ENCODE data around the gene ELF1. TPM values are rescaled to one million over a fixed set of nuclear protein-coding genes. Genes with fewer than 3 reads are reported as not detected.

The ELF1 gene
- total RNA-seq, 1 experiment from 2014 or later: 18.7 TPM

DNA sequence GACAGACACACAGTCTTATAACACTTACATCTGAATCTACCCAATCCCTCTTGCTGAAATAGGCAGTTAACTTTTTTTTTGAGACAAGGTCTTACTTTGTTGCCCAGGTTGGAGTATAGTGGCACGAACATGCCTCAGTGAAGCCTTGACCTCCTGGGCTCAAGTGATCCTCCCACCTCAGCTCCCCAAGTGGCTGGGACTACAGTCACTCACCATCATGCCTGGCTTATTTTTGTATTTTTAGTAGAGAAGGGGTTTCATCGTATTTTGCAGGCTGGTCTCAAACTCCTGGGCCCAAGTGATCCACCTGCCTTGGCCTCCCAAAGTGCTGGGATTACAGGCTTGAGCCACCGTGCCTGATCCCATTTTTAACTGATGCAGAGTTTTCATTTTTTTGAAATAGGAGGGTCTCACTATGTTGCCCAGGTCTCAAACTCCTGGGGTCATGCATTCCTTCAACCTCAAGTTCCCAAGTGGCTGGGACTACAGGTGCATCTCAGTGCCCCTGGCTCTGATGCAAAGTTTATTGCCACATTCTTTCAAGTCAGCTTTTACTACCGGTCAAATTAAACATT lies 7.6 kb downstream of the ELF1 start (continued):
- TF ChIP-seq, protein P1, sequence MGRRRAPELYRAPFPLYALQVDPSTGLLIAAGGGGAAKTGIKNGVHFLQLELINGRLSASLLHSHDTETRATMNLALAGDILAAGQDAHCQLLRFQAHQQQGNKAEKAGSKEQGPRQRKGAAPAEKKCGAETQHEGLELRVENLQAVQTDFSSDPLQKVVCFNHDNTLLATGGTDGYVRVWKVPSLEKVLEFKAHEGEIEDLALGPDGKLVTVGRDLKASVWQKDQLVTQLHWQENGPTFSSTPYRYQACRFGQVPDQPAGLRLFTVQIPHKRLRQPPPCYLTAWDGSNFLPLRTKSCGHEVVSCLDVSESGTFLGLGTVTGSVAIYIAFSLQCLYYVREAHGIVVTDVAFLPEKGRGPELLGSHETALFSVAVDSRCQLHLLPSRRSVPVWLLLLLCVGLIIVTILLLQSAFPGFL (CRISPR knock-in tag; IDR thresholded peaks at IDR 0.05; ENCODE audit: borderline replicate concordance): no peak
- TF ChIP-seq, protein P2, sequence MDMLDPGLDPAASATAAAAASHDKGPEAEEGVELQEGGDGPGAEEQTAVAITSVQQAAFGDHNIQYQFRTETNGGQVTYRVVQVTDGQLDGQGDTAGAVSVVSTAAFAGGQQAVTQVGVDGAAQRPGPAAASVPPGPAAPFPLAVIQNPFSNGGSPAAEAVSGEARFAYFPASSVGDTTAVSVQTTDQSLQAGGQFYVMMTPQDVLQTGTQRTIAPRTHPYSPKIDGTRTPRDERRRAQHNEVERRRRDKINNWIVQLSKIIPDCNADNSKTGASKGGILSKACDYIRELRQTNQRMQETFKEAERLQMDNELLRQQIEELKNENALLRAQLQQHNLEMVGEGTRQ (CRISPR knock-in tag; IDR thresholded peaks at IDR 0.05): no peak
- TF ChIP-seq MYBL2 (CRISPR knock-in tag; IDR thresholded peaks at IDR 0.05): no peak
- TF ChIP-seq ZBTB21 (CRISPR knock-in tag; IDR thresholded peaks at IDR 0.05; ENCODE audit: borderline replicate concordance): no peak
- no peak for TF ChIP-seq USF1 (CRISPR knock-in tag; IDR thresholded peaks at IDR 0.05)
- TF ChIP-seq RELA (CRISPR knock-in tag; IDR thresholded peaks at IDR 0.05; ENCODE audit: borderline replicate concordance): no peak
- TF ChIP-seq NR1H2 (CRISPR knock-in tag; IDR thresholded peaks at IDR 0.05): no peak
- TF ChIP-seq ZNF138 (CRISPR knock-in tag; conservative IDR thresholded peaks at IDR 0.05): no peak
- TF ChIP-seq ZNF263 (CRISPR knock-in tag; IDR thresholded peaks at IDR 0.05; ENCODE audit: low read depth): no peak

DNA sequence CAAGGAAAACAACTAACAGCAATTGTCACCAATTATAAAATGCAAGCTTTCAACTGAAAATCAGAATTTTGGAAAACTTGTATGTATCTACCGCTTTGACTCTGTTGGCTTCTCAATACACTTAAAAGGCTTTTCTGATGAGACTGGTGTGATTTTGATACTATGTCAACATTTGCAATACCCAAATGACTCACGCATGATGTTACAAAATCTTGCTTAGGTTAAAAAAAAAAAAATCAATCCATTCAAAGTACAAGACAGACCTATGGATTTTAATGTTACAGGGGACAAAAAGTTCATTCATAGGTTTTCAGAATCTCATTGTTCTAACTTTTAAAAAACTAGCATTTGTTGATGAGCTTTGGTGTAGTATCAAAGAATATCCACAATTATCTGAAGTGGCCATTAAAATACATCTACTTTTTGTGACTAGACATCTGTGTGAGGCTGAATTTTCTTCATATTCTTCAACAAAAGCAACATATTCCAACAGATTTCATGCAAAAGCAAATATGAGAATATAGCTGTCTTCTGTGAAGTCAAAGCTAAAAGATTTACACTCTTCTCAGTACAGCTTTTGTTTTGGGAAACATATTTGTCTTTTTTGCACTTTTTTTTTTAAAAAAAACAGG lies 10.7 kb downstream of the ELF1 start:
- Mint-ChIP-seq H3K4me1 (peaks cover 34% of the 10 kb centered on the region), H3K27me3 (ENCODE audit: low read depth) (no peaks in the 10 kb centered on the region), H3K9me3 (no peaks in the 10 kb centered on the region), H3K4me3 (no peak overlapping the region), H3K27ac (no peak overlapping the region), H3K36me3 (no peaks in the 10 kb centered on the region)
- ATAC-seq (no peak), DNase-seq (ENCODE audit: low spot score) (no peak)
- TF ChIP-seq JAZF1 (CRISPR knock-in tag; IDR thresholded peaks at IDR 0.05): no peak
- TF ChIP-seq GABPB1 (CRISPR knock-in tag; IDR thresholded peaks at IDR 0.05): peak; percentile 66
- ChIA-PET POLR2A (no interaction called here), CTCF (interaction anchor here (1.2 kb wide), 1 partner anchor 231 kb away, joined by 3 read pairs; no protein-coding TSS in a partner anchor)

DNA sequence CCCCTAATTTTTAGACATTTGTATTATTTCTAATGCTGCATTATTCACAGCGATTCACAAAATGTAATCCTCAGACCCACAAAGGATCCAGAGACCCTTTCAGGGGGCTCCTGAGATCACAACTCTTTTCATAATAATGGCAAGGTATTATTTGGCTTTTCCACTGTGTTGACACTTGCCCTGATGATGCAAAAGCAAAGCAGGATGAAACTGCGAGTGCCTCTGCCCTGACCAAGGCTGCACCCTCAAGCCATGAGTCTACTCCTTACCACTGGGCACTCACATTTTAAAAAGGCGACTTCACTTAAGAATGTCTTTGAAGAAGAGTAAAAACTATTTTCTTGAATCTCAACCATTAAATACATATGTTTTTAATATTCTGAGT lies 11.4 kb downstream of the ELF1 start:
- TF ChIP-seq TP53 (CRISPR knock-in tag; IDR thresholded peaks at IDR 0.05): no peak
- TF ChIP-seq GABPB1 (CRISPR knock-in tag; IDR thresholded peaks at IDR 0.05): peak; percentile 78
- no peaks in the 10 kb centered on the region for H3K9me3 Mint-ChIP-seq
- POLR2A ChIA-PET: no interaction called here
- CTCF ChIA-PET: no interaction called here
- ATAC-seq (peak; percentile 56), DNase-seq (ENCODE audit: low spot score) (no peak)
- no peaks in the 10 kb centered on the region for H3K27me3 Mint-ChIP-seq (ENCODE audit: low read depth)
- H3K27ac Mint-ChIP-seq: no peak overlapping the region
- peaks cover 34% of the 10 kb centered on the region for H3K4me1 Mint-ChIP-seq
- H3K4me3 Mint-ChIP-seq: peak overlapping the region; percentile 26
- no peaks in the 10 kb centered on the region for H3K36me3 Mint-ChIP-seq

DNA sequence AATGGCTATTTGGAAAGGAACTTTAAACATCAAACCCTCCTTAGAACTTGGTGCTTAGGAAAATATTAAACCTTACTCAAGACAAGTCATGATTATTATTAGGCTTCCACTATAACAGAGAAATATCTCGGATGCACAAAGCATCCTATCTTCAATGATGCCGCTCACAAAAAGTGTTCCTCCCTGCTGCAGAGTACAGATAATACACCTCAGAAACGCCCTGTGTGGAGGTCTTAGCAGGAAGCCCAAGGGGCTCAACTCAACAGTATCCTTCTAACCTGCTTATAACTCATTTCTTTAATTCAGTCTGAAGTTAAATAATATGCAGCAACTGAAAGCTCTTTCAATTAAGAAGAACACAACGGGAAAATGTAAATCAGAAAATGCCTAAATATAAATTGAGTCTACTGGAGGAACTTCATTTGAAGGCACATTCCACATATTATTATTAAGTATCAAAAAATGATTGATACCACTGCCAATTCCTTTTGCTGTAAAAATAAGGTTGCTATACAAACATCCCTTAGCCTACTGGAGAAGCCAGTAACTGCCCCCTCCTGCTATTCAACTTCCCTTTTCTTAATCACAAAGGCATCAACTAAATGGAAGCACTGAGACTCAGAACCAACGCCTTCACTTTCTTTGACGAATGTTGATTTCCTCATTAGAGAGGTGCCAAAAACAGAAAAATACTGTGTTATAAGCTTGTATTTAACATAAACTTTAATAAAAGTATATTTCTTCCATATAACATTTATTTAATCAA lies 12.0 kb downstream of the ELF1 start:
- H3K27me3 Mint-ChIP-seq (ENCODE audit: low read depth): no peaks in the 10 kb centered on the region
- H3K36me3 Mint-ChIP-seq: no peaks in the 10 kb centered on the region
- peaks cover 34% of the 10 kb centered on the region for H3K4me1 Mint-ChIP-seq
- ChIA-PET CTCF (no interaction called here), POLR2A (no interaction called here)
- H3K27ac Mint-ChIP-seq: no peak overlapping the region
- ATAC-seq: peak; percentile 87
- no peaks in the 10 kb centered on the region for H3K9me3 Mint-ChIP-seq
- no peak for DNase-seq (ENCODE audit: low spot score)
- no peak overlapping the region; the same call in 1 of the 2 replicates for H3K4me3 Mint-ChIP-seq
- TF ChIP-seq, protein P1 (CRISPR knock-in tag; IDR thresholded peaks at IDR 0.05; ENCODE audit: borderline replicate concordance): no peak
- TF ChIP-seq ARID4B (CRISPR knock-in tag; IDR thresholded peaks at IDR 0.05; ENCODE audit: borderline replicate concordance): no peak
- TF ChIP-seq MLX (CRISPR knock-in tag; IDR thresholded peaks at IDR 0.05): no peak
- no peak for TF ChIP-seq PRRX2 (CRISPR knock-in tag; IDR thresholded peaks at IDR 0.05)
- TF ChIP-seq ZBTB21 (CRISPR knock-in tag; IDR thresholded peaks at IDR 0.05; ENCODE audit: borderline replicate concordance): no peak
- no peak for TF ChIP-seq ESRRA (CRISPR knock-in tag; IDR thresholded peaks at IDR 0.05; ENCODE audit: borderline replicate concordance)
- TF ChIP-seq ATF3 (CRISPR knock-in tag; conservative IDR thresholded peaks at IDR 0.05): no peak

Measured in WTC11 (cell line).